Measurements from ENCODE around the gene SMYD3.

The SMYD3 gene

GRCh38 chr1:246300626-246301549, 206.2 kb downstream of the SMYD3 start:
- intact Hi-C loops (cut with DNase I), result no loop called here
- no peak for DNase-seq

- DNase-seq, result no peak
- intact Hi-C loops (cut with DNase I), result no loop called here
These were observed 209.5 kb downstream of the SMYD3 start for GRCh38 chr1:246297279-246298265.

- intact Hi-C loops (cut with DNase I), result no loop called here
These were observed 211.1 kb downstream of the SMYD3 start for GRCh38 chr1:246295968-246296367.

GRCh38 chr1:246295340-246295739, 211.7 kb downstream of the SMYD3 start:
- intact Hi-C loops (cut with DNase I), result no loop called here

More at GRCh38 chr1:246295968-246296367, 211.1 kb downstream of the SMYD3 start:
- peak in 7 of 42 donors; percentile 7 to 46 (median 20) for DNase-seq

GRCh38 chr1:246294263-246294662, 212.8 kb downstream of the SMYD3 start:
- DNase-seq, result no peak
- intact Hi-C loops (cut with DNase I), result no loop called here

More at GRCh38 chr1:246295340-246295739, 211.7 kb downstream of the SMYD3 start:
- no peak for DNase-seq

- intact Hi-C loops (cut with DNase I), result no loop called here
- peak in 22 of 42 donors; percentile 13 to 76 (median 36) for DNase-seq
These were observed 213.5 kb downstream of the SMYD3 start for GRCh38 chr1:246293366-246294121.

- intact Hi-C loops (cut with DNase I), result no loop called here
These were observed 214.5 kb downstream of the SMYD3 start for GRCh38 chr1:246292571-246292970.

GRCh38 chr1:246291127-246291526, 216.0 kb downstream of the SMYD3 start:
- no peak for DNase-seq
- intact Hi-C loops (cut with DNase I), result no loop called here

More at GRCh38 chr1:246292571-246292970, 214.5 kb downstream of the SMYD3 start:
- DNase-seq, result no peak

GRCh38 chr1:246283771-246284410, 223.2 kb downstream of the SMYD3 start:
- DNase-seq, result peak in 7 of 42 donors; percentile 9 to 45 (median 15)
- intact Hi-C loops (cut with DNase I), result no loop called here

GRCh38 chr1:246281639-246282038, 225.4 kb downstream of the SMYD3 start:
- no peak for DNase-seq
- intact Hi-C loops (cut with DNase I), result no loop called here

GRCh38 chr1:246281195-246281594, 225.9 kb downstream of the SMYD3 start:
- intact Hi-C loops (cut with DNase I), result no loop called here
- DNase-seq, result no peak

- intact Hi-C loops (cut with DNase I), result no loop called here
- peak in 3 of 42 donors; percentile 30 to 55 (median 35) for DNase-seq
These were observed 226.5 kb downstream of the SMYD3 start for GRCh38 chr1:246280551-246280950.

GRCh38 chr1:246279402-246279801, 227.7 kb downstream of the SMYD3 start:
- intact Hi-C loops (cut with DNase I), result no loop called here
- DNase-seq, result no peak

- intact Hi-C loops (cut with DNase I), result no loop called here
- DNase-seq, result no peak
These were observed 228.7 kb downstream of the SMYD3 start for GRCh38 chr1:246278371-246278770.

GRCh38 chr1:246275036-246275435, 232.0 kb downstream of the SMYD3 start:
- intact Hi-C loops (cut with DNase I), result no loop called here
- DNase-seq, result peak in 10 of 42 donors; percentile 7 to 60 (median 24)

- no peak for DNase-seq
- intact Hi-C loops (cut with DNase I), result no loop called here
These were observed 232.9 kb downstream of the SMYD3 start for GRCh38 chr1:246274186-246274585.

- no peak for DNase-seq
- intact Hi-C loops (cut with DNase I), result no loop called here
These were observed 235.6 kb downstream of the SMYD3 start for GRCh38 chr1:246271516-246271915.

- DNase-seq, result no peak
- intact Hi-C loops (cut with DNase I), result no loop called here
These were observed 236.8 kb downstream of the SMYD3 start for GRCh38 chr1:246270236-246270635.

Measured in head of caudate nucleus (tissue), 42 donors.